ENCODE results near the gene ARFRP1.

DNA sequence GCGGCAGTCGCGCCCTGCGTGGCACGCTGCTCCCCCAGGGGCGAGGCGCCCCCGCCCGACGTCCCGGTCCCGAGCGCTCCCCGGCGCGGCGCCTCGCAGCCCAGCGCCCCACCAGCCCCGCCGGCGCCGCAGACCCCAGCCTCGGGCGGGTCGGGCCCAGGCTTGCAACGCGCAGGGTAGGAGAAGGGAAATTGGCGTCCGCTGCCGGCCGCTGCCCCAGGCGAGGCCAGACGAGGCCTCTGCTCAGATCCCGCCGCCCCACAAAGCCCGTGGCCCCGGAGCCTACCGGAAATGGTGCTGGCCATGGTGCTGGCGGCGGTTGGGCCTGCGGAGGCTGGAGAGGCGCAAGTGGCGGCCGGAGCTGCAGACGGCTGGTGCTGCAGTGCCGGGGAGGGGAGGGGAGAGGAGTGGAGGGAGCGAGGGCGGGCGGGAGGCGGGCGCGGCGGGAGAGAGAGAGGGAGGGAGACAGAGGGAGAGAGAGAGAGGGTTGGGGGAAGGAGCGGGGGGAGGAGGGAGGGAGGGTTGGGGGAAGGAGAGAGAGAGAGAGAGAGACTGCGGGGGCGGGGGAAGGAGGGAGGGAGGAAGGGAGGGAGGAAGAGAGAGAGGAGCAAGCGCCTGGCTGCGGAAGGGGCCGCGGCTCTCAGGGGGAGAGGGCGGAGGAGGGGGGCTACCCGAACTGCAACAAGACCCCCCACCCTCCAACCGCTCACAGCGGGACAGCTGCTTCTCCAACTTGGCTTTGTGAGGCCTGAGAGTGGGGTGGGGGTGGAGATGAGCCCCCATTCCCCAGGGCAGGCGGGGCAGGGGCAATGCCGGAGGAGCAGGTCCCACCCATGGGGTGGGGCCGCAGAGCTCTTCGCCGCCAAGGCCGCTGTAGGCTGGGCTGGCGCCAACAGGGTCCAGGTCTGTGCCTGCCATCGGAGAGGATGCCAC is 54.5 kb downstream of the ARFRP1 start, which contains the start of gene STMN3:
- TF ChIP-seq FIP1L1 (IDR thresholded peaks at IDR 0.05; ENCODE audit: borderline replicate concordance, insufficient read depth, low read depth, low read length) (no peak), TAF1 (CRISPR knock-in tag; IDR thresholded peaks at IDR 0.05) (peak; percentile 75), ZNF567 (CRISPR knock-in tag; IDR thresholded peaks at IDR 0.05; ENCODE audit: borderline replicate concordance) (no peak), NR3C1 (CRISPR knock-in tag; IDR thresholded peaks at IDR 0.05) (peak; percentile 96), CREB1 (IDR thresholded peaks at IDR 0.05) (no peak), CREB1 (CRISPR knock-in tag; IDR thresholded peaks at IDR 0.05) (no peak), NFIC (IDR thresholded peaks at IDR 0.05; ENCODE audit: low read length) (no peak), MZF1 (CRISPR knock-in tag; IDR thresholded peaks at IDR 0.05; ENCODE audit: borderline replicate concordance) (peak; percentile 97), NR2F6 (IDR thresholded peaks at IDR 0.05) (no peak), NR2F6 (CRISPR knock-in tag; IDR thresholded peaks at IDR 0.05) (peak; percentile 86), RAD21 (CRISPR knock-in tag; IDR thresholded peaks at IDR 0.05) (peak; percentile 55; the same call in 1 of the 2 replicates), KLF6 (CRISPR knock-in tag; IDR thresholded peaks at IDR 0.05) (peak; percentile 100), POLR2AphosphoS5 (IDR thresholded peaks at IDR 0.05; ENCODE audit: low read depth, low read length) (peak; percentile 60)
